WI38 (cell line): ENCODE results near the gene FBXO7.

ENCODE experiments used
- H3K4me3 ChIP-seq: 2 replicates; pipeline ENCODE4 v1.5.1; 2011; ENCODE audit warnings: low read depth, mild to moderate bottlenecking, control low read depth, low read length
- CTCF ChIP-seq: IDR thresholded peaks from 2 replicates; pipeline ENCODE4 v1.5.1; 2012; ENCODE audit warnings: low read depth, mild to moderate bottlenecking, control low read depth, low read length

Gene FBXO7

GRCh38 chr22:32474635-32475467 lies at the start of gene FBXO7:
TSS of gene FBXO7 (plus strand) at chr22:32474811. CDS start at chr22:32475003, 192 bp downstream.
- no peak for TF ChIP-seq CTCF

GRCh38 chr22:32426881-32427280 lies 47.7 kb upstream of the FBXO7 start:
- no peak for TF ChIP-seq CTCF
- no peak overlapping the region for H3K4me3 ChIP-seq

More at GRCh38 chr22:32474635-32475467, at the start of gene FBXO7:
- peak within 1 kb of the TSS; percentile 80 for H3K4me3 ChIP-seq

GRCh38 chr22:32430352-32430751 lies 44.3 kb upstream of the FBXO7 start:
- no peak for TF ChIP-seq CTCF
- no peak overlapping the region for H3K4me3 ChIP-seq

- no peak overlapping the region for H3K4me3 ChIP-seq
- no peak for TF ChIP-seq CTCF
Measured at GRCh38 chr22:32444068-32444467, 30.5 kb upstream of the FBXO7 start.

- no peak for TF ChIP-seq CTCF
- no peak overlapping the region for H3K4me3 ChIP-seq
Measured at GRCh38 chr22:32446321-32446720, 28.3 kb upstream of the FBXO7 start.

GRCh38 chr22:32448980-32449379 lies 25.6 kb upstream of the FBXO7 start:
- no peak overlapping the region for H3K4me3 ChIP-seq
- no peak for TF ChIP-seq CTCF

GRCh38 chr22:32457031-32457430 lies 17.6 kb upstream of the FBXO7 start:
- no peak for TF ChIP-seq CTCF
- H3K4me3 ChIP-seq = no peak overlapping the region
